ENCODE results near the gene G6PC1. TPM values are rescaled to one million over a fixed set of nuclear protein-coding genes. Genes with fewer than 3 reads are reported as not detected.

G6PC1 gene
- total and polyA plus RNA-seq, 7 donors = 0.03 TPM; not detected in 6

DNA sequence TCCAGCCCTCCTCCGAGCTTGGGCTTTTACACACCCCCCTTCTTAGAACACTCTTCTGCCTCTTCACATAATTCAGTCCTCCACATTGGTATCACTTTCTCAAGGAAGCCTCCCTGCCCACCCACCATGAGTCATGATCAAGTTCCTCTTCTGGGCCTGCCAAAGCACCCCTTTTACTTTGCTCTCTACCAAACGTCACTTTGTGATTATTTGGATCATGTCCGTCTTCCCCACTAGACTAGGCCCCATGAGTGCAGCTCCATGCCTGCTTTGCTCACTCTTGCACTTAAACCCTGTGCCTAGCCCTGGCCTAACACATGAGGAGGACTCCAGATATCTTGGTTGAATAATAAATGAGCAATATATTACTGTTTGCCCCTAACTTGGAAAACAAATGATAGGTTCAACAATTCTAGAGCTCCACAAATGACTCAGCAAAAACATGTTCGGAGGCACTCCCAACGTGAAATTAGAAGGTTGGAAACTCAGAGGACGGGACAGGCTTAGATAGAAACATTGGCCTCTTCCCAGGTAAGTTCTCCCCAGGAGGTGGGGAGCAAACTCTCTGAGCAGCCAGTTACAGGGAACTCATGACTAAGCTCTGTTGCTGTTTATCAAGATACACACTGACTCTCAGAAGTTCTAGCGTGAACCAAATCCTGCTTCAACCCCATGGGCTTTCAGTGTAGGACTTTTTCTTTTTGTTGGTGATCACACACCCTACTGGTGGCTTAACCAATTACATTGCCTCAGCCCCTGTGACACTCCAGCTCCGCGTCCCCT, 28.3 kb downstream of the G6PC1 start:
- TF ChIP-seq, protein P1, sequence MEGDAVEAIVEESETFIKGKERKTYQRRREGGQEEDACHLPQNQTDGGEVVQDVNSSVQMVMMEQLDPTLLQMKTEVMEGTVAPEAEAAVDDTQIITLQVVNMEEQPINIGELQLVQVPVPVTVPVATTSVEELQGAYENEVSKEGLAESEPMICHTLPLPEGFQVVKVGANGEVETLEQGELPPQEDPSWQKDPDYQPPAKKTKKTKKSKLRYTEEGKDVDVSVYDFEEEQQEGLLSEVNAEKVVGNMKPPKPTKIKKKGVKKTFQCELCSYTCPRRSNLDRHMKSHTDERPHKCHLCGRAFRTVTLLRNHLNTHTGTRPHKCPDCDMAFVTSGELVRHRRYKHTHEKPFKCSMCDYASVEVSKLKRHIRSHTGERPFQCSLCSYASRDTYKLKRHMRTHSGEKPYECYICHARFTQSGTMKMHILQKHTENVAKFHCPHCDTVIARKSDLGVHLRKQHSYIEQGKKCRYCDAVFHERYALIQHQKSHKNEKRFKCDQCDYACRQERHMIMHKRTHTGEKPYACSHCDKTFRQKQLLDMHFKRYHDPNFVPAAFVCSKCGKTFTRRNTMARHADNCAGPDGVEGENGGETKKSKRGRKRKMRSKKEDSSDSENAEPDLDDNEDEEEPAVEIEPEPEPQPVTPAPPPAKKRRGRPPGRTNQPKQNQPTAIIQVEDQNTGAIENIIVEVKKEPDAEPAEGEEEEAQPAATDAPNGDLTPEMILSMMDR (IDR thresholded peaks at IDR 0.05) = peak; percentile 56
- Histone ChIP-seq H3K27ac (peak overlapping the region; percentile 34), H3K36me3 (ENCODE audit: insufficient read depth in 1 of 2, low read depth in 1 of 2) (no peaks in the 10 kb centered on the region)

DNA sequence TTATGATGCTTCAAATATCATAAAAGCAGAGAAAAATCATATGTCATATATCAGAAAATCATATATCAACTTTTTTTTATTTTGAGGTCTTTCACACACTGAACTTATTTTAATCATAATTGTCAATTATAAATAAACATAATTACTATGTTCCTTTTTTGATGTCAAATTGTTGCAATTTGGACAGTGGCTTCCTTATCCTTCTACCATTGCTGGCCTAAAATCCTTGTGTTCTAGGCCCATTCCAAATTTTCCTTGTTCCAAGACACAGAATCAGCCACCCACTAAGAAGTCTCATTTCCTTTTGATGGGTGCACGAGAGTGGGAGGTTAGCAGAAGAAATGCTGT, 28.9 kb downstream of the G6PC1 start:
- no peaks in the 10 kb centered on the region for H3K4me1 ChIP-seq
- H3K27ac ChIP-seq = no peak overlapping the region
- intact Hi-C loops (cut with DNase I) = no loop called here
- DNase-seq = no peak
- H3K9me3 ChIP-seq = no peaks in the 10 kb centered on the region
- 82 to 91% (median 85%) methylated on average over 1 of the region's 1 CpG for WGBS, 3 donors
- no peak overlapping the region for H3K4me3 ChIP-seq
- TF ChIP-seq, protein P1 (IDR thresholded peaks at IDR 0.05) = no peak
- ATAC-seq = no peak
- no peaks in the 10 kb centered on the region for H3K27me3 ChIP-seq (ENCODE audit: insufficient read depth in 3 of 3, low read length in 2 of 3)
- no peaks in the 10 kb centered on the region for H3K36me3 ChIP-seq (ENCODE audit: insufficient read depth in 1 of 2, low read depth in 1 of 2)

More for the DNA sequence above, 28.3 kb downstream of the G6PC1 start:
- peak in 1 of 2 donors; percentile 13 for DNase-seq
- Histone ChIP-seq H3K27me3 (ENCODE audit: insufficient read depth in 3 of 3, low read length in 2 of 3) (no peaks in the 10 kb centered on the region), H3K9me3 (no peaks in the 10 kb centered on the region), H3K4me3 (no peak overlapping the region), H3K4me1 (no peaks in the 10 kb centered on the region)
- ATAC-seq = peak; percentile 63 to 83 (median 75)
- WGBS, 3 donors = 52 to 53% (median 53%) methylated on average over 9 of the region's 9 CpGs
- intact Hi-C loops (cut with DNase I) = no loop called here

DNA sequence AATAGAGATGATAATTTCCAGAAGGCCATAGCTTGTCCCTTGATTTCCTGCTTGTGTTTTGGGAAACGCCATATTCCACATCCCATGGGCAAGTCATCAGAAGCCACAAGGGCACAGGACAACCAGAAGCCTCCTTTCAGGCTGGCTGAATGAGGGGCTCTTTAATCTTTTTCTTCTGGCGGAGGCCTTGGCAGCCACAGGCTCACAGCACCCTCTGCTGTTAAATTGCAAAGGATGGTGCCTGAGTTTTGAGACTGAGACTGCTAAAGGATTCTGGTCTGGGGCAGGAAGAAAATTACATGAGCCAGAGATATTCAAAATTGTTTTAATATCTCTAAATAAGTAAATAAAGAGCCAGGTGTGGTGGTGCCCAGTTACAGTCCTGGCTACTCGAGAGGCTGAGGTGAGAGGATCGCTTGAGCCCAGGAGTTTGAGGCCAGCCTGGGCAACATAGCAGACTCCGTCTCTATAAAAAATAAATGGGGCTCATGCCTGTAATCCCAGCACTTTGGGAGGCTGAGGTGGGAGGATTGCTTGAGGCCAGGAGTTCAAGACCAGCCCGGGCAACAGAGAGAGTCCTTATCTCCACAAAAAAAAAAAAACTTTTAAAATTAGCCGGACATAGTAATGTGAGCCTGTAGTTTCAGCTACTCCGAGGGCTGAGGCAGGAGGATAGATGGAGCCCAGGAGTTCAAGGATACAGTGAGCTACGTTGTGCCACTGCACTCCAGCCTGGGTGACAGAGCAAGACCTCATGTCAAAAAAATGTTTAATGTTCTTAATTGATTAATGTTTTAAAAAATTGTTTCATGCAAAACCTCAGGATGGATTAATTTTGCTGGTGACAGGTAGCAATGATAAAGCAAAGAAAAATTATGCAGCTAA, 37.4 kb downstream of the G6PC1 start:
- ATAC-seq = peak; percentile 57 to 77 (median 68)
- no peaks in the 10 kb centered on the region for H3K27me3 ChIP-seq (ENCODE audit: insufficient read depth in 3 of 3, low read length in 2 of 3)
- TF ChIP-seq, protein P1 (IDR thresholded peaks at IDR 0.05) = peak; percentile 65
- no peak overlapping the region for H3K27ac ChIP-seq
- WGBS, 3 donors = 32 to 41% (median 34%) methylated on average over 9 of the region's 9 CpGs
- no peaks in the 10 kb centered on the region for H3K9me3 ChIP-seq
- H3K4me1 ChIP-seq = no peaks in the 10 kb centered on the region
- intact Hi-C loops (cut with DNase I) = loop anchor here in 1 of 2 donors (1.0 to 10.0 kb wide), 2 partner anchors 95 to 213 kb away; no protein-coding TSS in a partner anchor
- H3K36me3 ChIP-seq (ENCODE audit: insufficient read depth in 1 of 2, low read depth in 1 of 2) = no peaks in the 10 kb centered on the region
- DNase-seq = peak in 1 of 2 donors; percentile 17
- H3K4me3 ChIP-seq = no peak overlapping the region

DNA sequence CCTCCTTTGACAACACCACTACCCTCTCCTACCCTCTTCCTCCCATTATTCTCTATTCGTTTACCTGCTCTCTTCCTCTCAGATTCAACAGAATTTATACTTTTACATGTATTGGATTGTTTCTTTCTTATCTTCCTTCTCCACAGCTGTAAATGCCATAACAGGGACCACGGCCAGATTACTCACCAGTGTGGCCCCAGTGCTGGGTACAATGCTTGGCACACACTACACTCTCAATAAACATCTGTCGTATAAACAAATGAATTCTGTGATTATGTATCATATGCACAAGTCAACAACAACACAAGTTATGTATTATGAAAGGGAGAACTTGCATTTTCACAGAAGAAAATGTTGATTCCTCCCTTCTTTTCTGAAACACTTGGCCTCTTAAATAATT, 43.6 kb downstream of the G6PC1 start:
- Histone ChIP-seq H3K27ac (no peak overlapping the region), H3K27me3 (ENCODE audit: insufficient read depth in 3 of 3, low read length in 2 of 3) (no peaks in the 10 kb centered on the region), H3K4me1 (no peaks in the 10 kb centered on the region), H3K36me3 (ENCODE audit: insufficient read depth in 1 of 2, low read depth in 1 of 2) (peaks cover 3 to 14% of the 10 kb centered on the region in 2 donors), H3K9me3 (no peaks in the 10 kb centered on the region), H3K4me3 (no peak overlapping the region)
- 45 to 48% (median 46%) methylated on average over 3 of the region's 3 CpGs for WGBS, 3 donors
- ATAC-seq (no peak), DNase-seq (no peak)
- TF ChIP-seq, protein P1 (IDR thresholded peaks at IDR 0.05) = no peak
- intact Hi-C loops (cut with DNase I) = no loop called here

All from psoas muscle (tissue), 8 donors.